ENCODE results near the gene PDE9A.
A peak's percentile ranks its signal among the peaks of the same experiment; 100 is the strongest.

The PDE9A gene

GRCh38 chr21:42650441-42651421, 2.7 kb upstream of the PDE9A start:
- TF ChIP-seq, protein P1, sequence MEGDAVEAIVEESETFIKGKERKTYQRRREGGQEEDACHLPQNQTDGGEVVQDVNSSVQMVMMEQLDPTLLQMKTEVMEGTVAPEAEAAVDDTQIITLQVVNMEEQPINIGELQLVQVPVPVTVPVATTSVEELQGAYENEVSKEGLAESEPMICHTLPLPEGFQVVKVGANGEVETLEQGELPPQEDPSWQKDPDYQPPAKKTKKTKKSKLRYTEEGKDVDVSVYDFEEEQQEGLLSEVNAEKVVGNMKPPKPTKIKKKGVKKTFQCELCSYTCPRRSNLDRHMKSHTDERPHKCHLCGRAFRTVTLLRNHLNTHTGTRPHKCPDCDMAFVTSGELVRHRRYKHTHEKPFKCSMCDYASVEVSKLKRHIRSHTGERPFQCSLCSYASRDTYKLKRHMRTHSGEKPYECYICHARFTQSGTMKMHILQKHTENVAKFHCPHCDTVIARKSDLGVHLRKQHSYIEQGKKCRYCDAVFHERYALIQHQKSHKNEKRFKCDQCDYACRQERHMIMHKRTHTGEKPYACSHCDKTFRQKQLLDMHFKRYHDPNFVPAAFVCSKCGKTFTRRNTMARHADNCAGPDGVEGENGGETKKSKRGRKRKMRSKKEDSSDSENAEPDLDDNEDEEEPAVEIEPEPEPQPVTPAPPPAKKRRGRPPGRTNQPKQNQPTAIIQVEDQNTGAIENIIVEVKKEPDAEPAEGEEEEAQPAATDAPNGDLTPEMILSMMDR (IDR thresholded peaks at IDR 0.05), result no peak
- Mint-ChIP-seq H3K4me1 (peaks cover 35% of the 10 kb centered on the region), H3K27me3 (ENCODE audit: low read depth, poor library complexity) (peaks cover 12% of the 10 kb centered on the region), H3K9me3 (no peaks in the 10 kb centered on the region), H3K27ac (no peak overlapping the region), H3K4me3 (no peak overlapping the region), H3K36me3 (ENCODE audit: low read depth) (no peaks in the 10 kb centered on the region)
- DNase-seq, result no peak

DNA sequence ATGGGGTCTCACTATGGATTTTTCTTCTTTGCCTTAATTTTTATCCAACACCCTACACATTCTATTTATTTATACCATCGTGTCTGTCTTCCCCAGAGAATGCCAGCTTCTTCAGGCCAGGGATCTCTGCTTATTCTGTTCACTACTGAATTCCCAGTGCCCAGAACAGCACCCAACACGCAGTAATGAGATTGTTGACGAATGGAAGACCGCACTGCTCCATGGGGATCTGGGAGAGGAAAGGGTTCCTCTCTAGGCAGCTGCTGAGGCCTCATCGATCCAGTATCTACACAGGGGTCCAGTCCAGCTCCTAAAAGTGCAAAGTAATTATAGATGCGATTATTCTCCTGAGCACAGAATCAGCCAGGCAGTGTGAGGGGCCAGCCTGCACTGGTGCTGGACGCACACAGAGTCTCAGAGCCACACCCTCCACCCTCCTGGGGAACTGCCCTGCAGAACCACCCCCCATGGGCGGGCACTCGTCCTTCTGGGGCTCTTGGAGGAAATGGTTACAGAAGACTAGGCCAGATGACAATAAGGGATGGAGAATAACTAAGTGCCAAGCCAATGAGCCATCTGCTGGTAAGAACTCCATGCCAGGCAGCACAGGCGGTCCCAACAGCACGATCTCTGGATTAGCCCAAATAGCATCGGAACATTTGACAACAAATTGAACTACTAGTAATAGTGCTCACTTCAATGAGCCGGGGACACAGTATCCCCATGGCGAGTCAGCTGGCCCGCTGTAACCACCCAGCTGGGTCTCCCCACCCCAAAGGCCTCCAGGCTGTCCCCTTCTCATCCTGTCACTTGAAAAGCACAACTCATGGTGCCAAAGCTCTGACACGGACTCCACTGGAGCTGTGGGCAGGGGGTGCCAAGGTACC, 1.7 kb upstream of the PDE9A start:
- H3K4me3 Mint-ChIP-seq, result no peak overlapping the region
- TF ChIP-seq, protein P1 (IDR thresholded peaks at IDR 0.05), result no peak

DNA sequence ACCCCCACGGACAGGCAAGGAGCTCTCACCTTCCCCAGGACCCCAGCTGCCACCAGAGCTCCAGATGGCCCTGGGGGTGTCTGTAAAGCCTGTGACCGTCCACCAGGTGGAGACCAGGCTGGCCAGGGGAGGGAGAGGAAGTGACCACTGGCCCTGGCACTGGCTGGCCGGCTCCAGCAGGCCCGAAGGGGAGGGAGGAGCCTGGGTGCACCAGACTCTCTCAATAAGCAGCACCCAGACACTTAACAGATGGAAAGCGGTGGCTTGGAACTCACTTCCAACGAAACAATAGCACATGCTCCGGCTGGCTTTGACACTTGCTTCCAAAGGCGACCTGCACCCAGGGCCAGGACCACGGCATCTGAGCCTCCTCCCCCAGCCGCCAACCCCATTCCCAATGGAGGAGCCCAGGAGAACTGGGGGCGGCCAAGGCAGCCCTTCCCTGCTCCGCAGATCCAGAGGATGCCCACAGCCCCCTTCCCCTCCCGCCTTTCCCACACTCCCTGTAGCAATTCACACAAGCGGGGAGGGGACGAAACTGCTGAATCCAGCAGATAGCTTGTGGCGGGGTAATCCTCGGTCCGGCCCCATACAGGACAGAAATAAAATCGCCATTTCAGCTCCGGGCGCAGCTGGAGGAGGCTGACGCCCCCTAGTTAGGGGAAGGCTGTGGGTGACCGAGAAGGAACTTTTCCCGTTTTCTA, 742 bp upstream of the PDE9A start:
- Mint-ChIP-seq H3K4me3 (peak overlapping the region; percentile 87), H3K36me3 (ENCODE audit: low read depth) (no peaks in the 10 kb centered on the region), H3K27ac (peak overlapping the region; percentile 42), H3K9me3 (no peaks in the 10 kb centered on the region), H3K4me1 (peaks cover 50% of the 10 kb centered on the region), H3K27me3 (ENCODE audit: low read depth, poor library complexity) (peaks cover 14% of the 10 kb centered on the region)
- DNase-seq, result peak; percentile 79
- TF ChIP-seq, protein P1 (IDR thresholded peaks at IDR 0.05), result peak; percentile 58

More for the DNA sequence above, 1.7 kb upstream of the PDE9A start:
- no peak for DNase-seq
- Mint-ChIP-seq H3K27me3 (ENCODE audit: low read depth, poor library complexity) (peaks cover 14% of the 10 kb centered on the region), H3K9me3 (no peaks in the 10 kb centered on the region), H3K4me1 (peaks cover 46% of the 10 kb centered on the region), H3K36me3 (ENCODE audit: low read depth) (no peaks in the 10 kb centered on the region), H3K27ac (no peak overlapping the region)

DNA sequence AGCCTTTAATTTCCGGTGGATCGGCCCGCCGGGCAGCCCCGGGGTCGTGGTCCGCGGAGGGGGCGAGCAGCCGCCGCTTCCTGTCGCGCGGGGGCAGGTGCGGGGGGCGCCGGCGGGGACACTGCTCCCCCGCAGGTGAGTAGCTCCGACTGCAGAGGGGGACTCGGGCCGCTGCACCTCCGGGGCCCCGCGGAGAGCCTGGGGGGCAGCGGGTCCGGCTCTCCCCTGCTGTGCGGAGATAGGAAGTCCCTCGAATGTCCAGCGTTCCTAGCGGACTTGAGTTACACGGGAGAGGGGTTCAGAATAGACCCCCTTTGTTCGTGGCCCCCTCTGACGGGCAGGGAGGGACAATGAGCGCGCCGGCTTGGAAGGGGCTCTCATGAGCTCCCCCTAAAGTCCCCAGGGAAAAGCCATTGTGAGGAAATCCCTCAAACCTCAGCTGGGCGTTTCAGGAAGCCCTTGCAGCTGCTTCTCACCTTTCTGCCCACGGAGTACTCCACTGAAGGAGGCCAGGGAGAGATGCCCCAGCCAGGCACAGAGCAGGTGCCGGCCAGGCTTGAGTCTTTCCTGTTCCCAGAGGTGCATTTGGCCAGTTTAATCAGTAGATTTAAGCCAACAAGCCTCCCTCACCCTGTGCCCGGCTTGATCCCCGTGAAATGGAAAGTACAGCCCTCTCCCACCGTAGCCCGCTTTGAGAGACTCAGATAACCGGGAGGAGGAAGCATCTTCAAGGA, 925 bp downstream of the PDE9A start:
- H3K9me3 Mint-ChIP-seq, result no peaks in the 10 kb centered on the region
- no peak overlapping the region for H3K27ac Mint-ChIP-seq
- TF ChIP-seq, protein P1 (IDR thresholded peaks at IDR 0.05), result no peak
- peak overlapping the region; percentile 81 for H3K4me3 Mint-ChIP-seq
- H3K4me1 Mint-ChIP-seq, result peaks cover 58% of the 10 kb centered on the region
- peak; percentile 48 for DNase-seq
- no peaks in the 10 kb centered on the region for H3K36me3 Mint-ChIP-seq (ENCODE audit: low read depth)
- H3K27me3 Mint-ChIP-seq (ENCODE audit: low read depth, poor library complexity), result peaks cover 4% of the 10 kb centered on the region

Measured in nephron progenitor cell (in vitro differentiated cells).